HG03342 (cell line): Measurements from ENCODE around the gene HSPA1B.
"Not testable (repeated sequence)": the region's sequence is repeated elsewhere in the genome, so short reads cannot be mapped to it uniquely, and the experiment has no call there.

Experiments used
- ATAC-seq: cut with Tn5 transposase; IDR thresholded peaks from one replicate; pipeline ENCODE4 v1.9.1; 2021; ENCODE audit warnings: mild to moderate bottlenecking, moderate library complexity; ENCODE audit not compliant: unreplicated experiment

The HSPA1B gene

DNA sequence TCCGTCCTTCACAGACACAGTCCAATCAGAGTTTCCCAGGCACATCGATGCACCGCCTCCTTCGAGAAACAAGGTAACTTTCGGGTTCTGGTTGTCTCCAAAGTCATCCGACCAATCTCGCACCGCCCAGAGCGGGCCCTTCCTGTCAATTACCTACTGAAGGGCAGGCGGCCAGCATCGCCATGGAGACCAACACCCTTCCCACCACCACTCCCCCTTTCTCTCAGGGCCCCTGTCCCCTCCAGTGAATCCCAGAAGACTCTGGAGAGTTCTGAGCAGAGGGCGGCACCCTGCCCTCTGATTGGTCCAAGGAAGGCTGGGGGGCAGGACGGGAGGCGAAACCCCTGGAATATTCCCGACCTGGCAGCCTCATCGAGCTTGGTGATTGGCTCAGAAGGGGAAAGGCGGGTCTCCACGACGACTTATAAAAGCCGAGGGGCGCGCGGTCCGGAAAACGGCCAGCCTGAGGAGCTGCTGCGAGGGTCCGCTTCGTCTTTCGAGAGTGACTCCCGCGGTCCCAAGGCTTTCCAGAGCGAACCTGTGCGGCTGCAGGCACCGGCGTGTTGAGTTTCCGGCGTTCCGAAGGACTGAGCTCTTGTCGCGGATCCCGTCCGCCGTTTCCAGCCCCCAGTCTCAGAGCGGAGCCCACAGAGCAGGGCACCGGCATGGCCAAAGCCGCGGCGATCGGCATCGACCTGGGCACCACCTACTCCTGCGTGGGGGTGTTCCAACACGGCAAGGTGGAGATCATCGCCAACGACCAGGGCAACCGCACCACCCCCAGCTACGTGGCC lies at the start of gene HSPA1B:
Gene HSPA1B, plus strand, starts transcription at position 453 of the 794 bp plus-strand sequence. Its CDS starts 213 bp downstream, at position 666.
- peak; percentile 62 for ATAC-seq

DNA sequence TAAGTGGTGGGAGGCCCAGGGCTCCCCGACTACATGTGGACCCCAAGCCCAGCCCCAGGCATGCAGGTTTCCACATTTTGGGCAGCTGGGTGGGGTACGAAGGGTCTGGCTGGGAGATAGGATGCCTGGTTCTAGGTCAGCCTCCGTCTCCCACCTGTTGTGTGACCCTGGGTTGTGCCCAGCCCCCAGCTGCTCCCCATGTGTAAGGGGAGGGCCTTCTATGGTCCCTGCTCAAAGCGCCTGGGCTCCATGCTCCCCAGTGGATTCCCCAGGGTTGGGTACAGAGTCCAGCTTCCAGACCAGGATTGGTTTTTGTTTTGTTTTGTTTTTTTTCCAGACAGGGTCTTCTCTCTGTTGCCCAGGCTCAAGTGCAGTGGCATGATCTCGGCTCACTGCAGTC lies 49.3 kb upstream of the HSPA1B start:
- no peak for ATAC-seq

DNA sequence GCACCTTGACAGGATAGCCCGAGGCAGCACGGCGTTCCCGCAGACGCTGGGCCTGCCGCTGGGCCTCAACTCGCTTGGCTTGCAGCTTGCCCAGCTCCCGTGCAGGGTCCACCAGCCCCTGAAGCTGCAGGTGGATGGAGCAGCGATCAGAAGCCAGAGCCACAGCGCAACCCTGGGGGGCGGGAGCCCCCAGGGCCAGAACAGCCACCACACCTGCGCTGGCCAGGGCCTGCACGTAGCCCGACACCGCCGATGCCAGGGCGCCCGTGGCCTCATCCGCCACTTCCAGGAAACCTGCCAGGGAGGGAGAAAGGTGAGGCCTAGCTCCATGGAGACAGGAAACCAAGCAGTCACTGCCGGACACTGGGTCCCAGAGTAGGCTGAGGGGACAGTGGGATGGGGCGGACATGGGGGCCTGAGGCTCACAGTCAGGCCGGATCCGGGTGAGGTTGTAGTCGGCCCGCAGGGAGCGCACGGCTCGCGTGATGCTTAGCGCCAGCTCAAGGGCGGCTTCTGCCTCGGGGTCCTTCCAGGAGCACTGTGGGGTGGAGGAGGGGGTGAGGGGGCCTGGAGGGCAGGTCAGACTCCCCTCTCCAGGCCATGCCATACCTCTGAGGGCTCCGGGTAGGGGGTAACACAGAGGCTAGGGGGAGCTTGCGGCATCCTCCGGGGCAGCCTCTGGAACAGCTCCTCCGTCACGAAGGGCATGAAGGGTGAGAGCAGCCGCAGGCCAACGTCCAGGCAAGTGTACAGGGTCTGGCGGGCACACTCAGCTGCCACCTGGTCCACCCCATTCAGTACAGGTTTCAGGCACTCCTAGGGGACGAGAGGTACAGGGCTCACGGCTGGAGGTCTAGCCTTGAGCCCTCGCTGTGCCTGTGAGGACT lies 48.3 kb upstream of the HSPA1B start:
- no peak for ATAC-seq

DNA sequence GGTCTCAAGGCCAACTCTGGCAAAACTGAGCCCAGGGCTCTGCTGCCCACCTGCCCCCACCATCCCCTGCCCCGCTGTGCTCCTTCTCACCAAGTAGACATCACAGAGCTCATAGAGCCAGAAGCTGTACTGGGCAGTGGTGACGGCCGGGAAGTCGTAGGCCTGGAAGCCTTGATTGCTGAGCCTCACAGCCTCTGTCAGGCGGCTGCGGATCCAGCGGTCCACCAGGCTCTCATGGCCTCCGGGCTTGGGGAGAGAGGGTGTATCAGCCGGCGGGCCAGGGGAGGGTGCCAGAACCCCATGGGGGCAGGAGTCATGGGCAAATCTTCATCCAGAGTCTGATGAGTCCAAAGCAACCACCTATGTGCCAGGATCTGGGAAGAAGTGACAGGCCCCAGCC lies 47.6 kb upstream of the HSPA1B start:
- no peak for ATAC-seq

DNA sequence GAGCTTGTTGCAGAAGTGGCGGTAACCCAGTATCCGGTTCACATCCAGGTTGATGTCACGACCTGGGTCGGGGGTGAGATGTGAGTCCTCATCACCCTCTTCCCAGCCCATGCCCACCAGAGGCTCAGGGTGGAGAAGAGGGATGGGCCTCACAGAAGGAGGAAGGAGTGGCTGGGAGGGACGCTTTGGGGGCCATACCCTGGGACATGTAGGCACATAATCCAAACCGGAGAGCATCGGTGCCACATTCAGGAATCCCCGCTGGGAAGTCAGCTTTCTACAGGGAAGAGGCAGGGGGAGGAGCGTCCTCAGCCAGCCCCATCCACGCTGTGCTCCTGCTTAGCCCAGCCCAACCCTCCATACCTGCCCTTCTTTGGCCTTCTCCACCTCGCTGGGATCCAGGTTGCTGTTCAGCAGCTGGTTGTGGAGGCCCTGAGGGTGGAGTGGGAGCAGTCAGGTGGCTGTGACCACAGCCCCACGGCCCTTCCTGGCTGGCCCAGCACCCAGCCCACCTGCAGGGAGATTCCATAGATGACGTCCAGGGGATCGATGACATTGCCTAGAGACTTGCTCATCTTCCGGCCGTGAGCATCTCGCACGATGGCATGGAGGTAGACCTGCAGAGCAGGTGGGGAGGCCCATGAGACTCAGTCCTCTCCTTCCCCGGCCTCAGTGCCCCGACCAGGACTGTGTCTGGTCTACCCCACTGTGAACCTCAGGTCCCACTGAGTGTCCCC lies 46.9 kb upstream of the HSPA1B start:
- ATAC-seq: no peak

DNA sequence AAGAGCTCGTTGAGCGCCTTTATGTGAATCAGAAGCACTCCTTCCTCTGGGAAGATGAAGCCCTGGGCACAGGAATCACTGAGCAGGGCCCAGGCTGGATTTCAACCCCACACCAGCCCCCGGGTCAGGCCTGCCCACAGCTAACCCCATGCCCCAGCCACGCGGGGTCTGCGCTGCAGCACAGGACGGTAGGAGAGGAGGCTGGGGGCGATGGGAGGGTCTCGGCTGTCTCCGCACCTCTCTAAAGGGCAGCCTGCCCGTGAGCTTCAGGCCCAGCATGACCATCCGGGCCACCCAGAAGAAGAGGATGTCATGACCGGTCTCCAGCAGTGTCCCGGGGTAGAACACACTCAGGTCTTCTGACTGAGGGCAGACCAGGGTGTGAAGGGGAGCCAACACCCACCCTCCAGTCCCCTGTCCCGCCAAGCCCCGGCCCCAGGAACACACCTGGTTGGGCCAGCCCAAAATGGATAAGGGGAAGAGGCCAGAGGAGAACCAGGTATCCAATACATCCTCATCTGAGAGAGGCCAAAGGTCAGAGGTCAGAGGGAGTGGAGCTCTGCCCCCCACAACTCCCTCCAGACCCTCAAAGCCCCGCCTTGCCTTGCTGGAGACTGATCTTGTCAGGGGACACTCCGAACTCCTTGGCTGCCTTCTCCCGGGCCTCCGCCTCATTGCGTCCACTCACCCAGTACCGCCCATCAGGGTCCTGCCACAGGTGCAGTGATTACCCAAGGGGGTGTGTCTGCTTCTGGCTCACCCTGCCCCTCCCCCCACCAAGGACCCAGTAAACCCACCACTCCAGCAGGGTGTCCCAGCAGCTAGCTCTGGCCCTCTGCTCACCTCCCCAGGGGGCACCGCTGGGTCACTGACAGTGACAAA lies 46.1 kb upstream of the HSPA1B start:
- no peak for ATAC-seq

DNA sequence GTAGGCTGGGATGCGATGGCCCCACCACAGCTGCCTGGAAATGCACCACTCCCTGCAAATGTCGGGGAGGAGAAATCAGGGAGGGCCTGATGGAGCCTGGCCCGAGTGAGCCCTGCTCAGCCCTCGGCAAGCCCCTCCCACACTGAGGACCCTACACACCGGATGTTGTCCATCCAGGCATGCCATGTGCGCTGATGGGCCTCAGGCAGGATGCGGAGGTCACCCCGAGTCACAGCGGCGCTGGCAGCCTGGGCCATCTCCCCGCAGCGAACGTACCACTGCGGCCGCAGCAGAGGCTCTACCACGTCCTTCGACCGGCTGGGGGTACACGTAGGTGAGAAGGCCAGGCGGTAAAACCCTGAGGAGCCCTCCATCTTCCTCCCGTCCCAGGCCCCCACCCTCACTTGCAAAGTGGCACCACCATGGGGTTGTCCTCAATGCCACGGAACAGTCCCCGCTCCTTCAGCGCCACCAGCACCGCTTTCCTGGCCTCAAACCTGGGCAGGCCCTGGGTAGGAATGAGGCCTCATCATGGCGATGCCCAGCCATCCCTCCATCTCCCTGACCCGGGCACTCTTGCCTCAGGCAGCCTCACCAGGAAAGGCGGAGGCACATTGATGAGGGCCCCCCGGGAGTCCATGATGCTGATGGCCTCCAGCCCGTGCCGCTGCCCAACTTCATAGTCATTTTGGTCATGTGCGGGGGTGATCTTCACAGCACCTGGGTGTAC lies 45.2 kb upstream of the HSPA1B start:
- no peak for ATAC-seq

DNA sequence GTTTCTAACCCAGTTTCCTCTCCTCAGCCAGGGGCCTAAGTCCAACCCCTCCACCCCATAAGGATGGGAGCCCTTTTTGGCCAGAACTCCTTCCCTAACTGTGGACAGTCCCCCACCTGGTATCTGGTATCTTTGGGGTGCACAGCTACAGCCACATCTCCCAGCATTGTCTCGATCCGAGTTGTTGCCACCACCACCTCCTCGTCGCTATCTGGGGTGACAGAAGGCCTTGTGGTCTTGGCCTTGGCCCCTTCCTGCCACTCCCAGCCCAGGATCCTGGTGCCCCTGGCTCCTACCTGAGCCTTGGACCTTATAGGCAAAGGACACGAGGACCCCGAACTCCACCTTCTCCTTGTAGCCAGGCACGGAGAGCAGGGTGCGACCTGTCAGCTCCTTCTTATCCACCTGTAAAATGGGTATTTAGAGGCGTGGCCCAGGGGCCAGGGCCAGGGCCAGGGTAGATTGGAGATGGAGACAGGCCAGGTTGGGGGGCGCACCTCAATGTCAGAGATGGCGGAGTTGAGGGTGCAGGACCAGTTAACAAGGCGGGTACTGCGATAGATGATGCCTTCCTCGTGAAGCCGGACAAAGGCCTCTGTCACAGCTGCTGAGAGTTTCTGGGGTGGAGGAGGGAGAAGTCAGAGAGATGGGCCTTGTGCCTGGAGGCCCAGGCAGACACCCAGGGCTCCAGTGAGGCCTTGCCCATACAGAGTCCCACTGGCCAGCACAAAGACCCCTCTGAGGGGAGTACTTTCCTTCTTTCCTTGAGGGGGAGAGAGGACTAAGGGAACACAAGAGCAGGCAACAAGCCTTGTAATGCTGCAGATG lies 43.2 kb upstream of the HSPA1B start:
- no peak for ATAC-seq

DNA sequence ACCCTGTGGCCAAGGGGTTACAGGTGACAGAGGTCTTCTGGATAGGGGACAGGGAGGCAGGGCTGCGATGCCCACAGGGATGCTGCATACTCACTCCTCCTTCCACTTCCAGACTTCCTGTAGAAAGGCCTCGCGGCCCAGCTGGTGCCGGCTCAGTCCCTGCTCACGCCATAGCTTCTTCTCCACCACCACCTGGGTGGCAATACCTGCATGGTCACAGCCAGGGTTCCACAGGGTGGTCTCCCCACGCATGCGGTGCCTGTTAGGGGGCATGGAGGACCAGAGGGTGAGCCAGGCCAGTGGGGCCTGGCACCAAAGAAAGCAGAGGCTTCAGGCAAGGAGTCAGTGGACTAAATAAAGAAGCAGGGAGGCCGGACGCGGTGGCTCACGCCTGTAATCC lies 42.1 kb upstream of the HSPA1B start:
- no peak for ATAC-seq

DNA sequence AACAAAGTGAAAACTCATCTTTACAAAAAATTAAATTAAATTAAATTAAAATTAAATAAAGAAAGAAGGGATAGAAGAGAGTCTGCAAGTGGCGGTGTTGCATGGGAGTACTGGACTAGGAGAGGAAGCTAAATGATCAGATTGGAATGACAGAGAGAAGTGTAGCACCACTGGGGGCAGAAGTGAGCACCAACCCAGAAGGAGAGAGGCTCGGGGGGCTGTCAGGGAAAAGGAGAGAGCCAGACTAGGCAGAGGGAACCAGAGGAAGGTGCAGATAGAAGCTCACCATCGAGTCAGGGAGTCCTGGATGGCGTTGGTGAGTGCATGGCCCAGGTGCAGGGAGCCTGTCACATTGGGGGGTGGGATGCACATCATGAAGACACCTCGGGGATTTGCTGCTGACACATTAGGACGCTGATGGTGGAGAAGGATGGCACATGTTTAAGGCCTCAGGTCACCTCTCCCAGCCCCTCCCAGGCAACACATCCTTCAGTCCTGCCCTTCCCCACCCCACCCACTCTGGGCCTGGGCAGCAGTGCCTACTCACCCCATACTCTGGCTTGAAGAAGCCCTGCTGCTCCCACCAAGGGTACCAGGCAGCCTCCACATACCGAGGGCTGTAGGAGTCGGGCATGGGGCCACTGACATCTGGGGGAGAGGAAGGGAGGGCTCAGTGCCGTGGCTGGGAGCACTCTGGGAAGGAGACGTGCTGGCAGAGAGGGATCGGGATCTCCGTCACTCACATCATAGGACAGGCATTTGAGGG lies 36.0 kb upstream of the HSPA1B start:
- no peak for ATAC-seq

DNA sequence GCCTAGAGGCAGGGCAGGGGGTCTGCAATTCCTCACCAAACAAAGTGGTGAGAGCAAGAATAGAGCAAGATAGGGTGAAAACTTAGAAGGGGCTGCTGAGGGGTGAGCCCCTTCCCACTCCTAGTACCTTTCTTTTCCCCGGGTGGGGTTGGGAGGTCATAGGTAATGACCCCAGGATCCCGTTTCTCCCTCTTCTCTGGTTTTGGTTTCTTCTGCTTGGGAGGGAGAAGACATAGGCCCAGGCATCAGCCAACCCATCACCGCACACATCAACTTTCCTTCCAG lies 35.5 kb upstream of the HSPA1B start:
- ATAC-seq: no peak

DNA sequence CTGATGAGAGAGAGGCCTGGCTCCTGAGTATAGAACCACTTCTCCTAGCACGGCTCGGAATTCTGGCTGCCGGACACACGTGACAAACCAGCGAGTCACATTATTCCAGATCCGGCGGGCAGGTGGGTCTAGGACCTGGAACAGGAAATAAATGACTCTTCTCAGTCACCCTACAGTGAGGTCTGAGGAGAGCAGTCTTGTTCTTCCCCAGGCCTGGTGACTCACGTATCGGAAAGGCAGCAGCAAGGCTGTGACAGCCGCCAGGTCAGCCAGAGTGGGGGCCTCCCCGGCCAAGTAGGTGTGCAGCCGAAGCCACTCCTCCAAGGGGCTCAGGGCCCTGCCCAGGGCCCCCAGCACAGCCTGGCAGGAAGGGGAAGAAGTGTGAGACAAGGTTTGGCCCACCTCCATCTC lies 34.8 kb upstream of the HSPA1B start:
- ATAC-seq: no peak

DNA sequence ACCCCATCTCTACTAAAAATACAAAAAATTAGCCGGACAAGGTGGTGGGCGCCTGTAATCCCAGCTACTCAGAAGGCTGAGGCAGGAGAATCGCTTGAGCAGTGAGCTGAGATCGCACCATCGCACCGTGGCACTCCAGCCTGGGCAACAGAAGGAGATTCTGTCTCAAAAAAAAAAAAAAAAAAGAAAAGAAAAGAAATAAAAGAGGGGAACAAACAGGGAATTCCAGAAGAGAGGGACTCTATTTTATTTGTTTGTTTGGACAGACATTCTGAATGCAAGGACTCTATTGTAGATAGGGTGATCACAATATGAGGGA lies 33.7 kb upstream of the HSPA1B start:
- ATAC-seq: not testable (repeated sequence)

DNA sequence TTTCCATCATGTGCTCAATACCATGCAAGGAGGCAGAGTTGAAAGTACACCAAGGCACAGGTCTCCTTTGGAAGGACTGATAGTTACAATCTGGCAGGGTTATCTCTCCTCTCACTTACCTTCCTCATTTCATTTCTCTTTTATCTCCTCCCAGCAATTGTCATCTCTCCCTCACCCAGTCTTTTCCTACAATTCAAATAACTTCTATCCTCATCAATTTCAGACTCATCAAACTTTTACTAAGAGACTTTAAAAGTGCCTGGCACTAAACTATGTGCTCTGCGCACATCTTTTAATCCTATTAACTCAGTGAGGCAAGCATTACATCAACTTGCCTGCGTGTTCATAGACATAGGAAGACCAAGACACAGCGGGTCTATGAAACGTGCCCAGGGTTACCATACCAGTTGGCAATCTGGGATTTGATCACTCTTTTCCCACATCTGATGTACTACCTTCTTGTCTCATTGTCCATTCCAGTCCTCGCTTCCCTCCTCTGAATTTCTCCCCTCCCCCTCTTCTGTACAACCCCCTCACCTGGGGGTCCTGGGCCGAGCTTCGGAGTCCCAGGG lies 33.2 kb upstream of the HSPA1B start:
- no peak for ATAC-seq

DNA sequence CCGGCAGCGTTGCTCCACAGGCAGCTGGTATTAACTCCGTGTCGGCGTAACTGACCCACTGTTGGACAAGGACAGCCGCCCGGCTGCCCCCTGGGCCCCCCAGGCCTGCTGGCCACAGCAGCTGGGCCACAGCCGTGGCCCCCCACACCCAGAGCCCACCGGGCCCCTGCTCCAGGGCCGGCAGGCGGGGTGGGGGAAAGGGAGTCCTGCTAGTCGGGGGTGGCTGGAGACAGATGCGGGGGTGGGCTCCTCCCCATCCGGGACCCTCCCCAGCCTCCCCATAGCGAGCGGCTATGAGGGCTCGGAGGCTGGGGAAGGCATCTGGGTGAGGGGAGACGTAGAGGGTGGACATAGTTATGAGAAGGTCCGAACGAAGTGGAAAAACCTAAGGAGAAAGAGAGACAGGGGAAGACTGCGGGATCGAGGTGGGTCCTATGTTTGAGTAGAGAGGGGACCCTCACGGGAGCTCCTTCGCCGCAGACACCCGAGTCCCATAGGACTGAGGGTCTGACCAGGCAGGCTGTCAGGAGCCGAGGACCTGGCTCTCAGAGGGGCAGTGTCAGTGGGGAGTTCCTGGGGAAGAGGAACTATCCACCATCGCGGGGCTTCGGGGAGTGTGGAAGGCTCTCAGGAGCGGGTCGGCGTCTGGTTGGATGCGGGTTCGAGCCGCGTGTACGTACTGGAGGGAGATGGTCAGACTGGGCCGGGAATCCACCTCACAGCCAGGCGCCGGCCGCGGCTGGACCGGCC lies 32.5 kb upstream of the HSPA1B start:
- ATAC-seq: no peak

DNA sequence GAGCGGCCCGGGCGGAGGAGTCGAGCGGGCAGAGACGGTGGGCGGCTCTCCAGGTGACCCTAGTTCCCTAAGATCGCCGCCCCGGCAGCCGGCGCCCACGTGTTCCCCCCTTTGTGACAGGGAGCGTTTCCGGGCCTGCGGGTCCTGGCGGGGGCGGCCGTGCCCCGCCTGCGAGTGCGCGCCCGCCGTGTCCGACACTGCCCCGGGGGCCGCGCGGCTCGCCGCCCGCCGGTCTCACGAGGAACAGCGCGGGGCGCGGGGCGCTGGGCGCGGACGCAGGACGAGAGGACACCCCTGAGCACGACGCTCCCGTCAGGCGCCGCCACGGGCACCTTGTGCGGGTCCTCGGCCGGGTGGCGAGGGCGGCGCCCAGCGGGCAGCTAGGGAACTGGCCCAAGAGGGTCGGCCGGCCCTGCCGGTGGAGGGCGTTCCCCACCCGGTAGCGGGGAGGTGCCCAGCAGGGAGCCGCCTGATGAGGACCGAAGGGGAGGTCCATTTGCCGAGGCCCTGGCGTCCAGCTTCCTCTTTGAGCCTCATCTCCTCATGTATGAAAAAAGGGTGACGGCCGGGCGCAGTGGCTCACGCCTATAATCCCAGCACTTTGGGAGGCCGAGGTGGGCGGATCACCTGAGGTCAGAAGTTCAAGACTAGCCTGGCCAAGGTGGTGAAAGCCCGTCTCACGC lies 31.8 kb upstream of the HSPA1B start, which contains the start of gene VARS1:
Gene VARS1, minus strand, starts transcription at position 137 of the 683 bp plus-strand sequence. CDS start 535 bp downstream, outside the sequence.
- peak; percentile 61 for ATAC-seq

DNA sequence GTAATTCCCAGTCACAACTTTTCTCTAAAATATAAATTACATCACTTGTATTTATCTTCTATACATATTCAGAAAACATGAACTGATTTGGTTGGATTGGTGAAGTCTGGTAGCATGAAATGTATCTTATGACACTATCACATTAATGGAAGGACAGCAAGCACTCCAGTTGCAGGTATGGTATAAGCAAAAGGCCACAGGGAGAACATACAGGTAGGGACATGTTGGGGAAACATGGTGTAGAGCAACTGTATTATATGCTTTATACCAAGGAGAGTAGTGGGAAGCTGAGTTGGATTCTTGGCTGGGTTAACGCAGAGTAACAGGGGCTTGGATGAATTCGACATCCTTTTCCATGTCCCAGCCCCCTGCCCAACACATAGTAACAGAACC lies 30.5 kb upstream of the HSPA1B start:
- no peak for ATAC-seq
